Measurements from ENCODE around the gene TAGLN. TPM values are rescaled to one million over a fixed set of nuclear protein-coding genes. Genes with fewer than 3 reads are reported as not detected.
"Not testable (repeated sequence)": the region's sequence is repeated elsewhere in the genome, so short reads cannot be mapped to it uniquely, and the experiment has no call there.

TAGLN gene
- total RNA-seq, 2 donors from 2014 or later, result 124 to 372 TPM

GRCh38 chr11:117205211-117205818, 6.1 kb downstream of the TAGLN start:
- intact Hi-C loops (cut with DNase I), result no loop called here
- H3K36me3 ChIP-seq (replicated peaks in 1 of 2; ENCODE audit: insufficient read depth in 1 of 2, low read depth in 2 of 2), result peaks cover 0 to 3% of the 10 kb centered on the region in 2 donors
- TF ChIP-seq POLR2A (IDR thresholded peaks at IDR 0.05) (no peak), CTCF (IDR thresholded peaks at IDR 0.05) (no peak)
- H3K4me1 ChIP-seq, result no peaks in the 10 kb centered on the region
- no peaks in the 10 kb centered on the region for H3K27me3 ChIP-seq
- no peak overlapping the region for H3K4me3 ChIP-seq
- no peak overlapping the region for H3K27ac ChIP-seq
- no peaks in the 10 kb centered on the region for H3K9me3 ChIP-seq
- DNase-seq (no peak), ATAC-seq (no peak)
- WGBS, 2 donors, result 73 to 83% methylated on average over 5 to 11 of the region's 11 CpGs

- intact Hi-C loops (cut with DNase I), result not testable (repeated sequence)
Observed at GRCh38 chr11:117206111-117206510, 6.9 kb downstream of the TAGLN start.

GRCh38 chr11:117206859-117207258, 7.7 kb downstream of the TAGLN start:
- WGBS, 2 donors, result no CpG with 5 or more reads among the region's 11 CpGs
- H3K27me3 ChIP-seq; H3K4me1 ChIP-seq; ATAC-seq; DNase-seq; intact Hi-C loops (cut with DNase I); H3K27ac ChIP-seq; H3K9me3 ChIP-seq; H3K4me3 ChIP-seq; H3K36me3 ChIP-seq (replicated peaks in 1 of 2; ENCODE audit: insufficient read depth in 1 of 2, low read depth in 2 of 2): not testable (repeated sequence)

More at GRCh38 chr11:117206111-117206510, 6.9 kb downstream of the TAGLN start:
- not testable (repeated sequence) for H3K27ac ChIP-seq; H3K9me3 ChIP-seq; ATAC-seq; H3K4me3 ChIP-seq; DNase-seq; H3K4me1 ChIP-seq; H3K36me3 ChIP-seq (replicated peaks in 1 of 2; ENCODE audit: insufficient read depth in 1 of 2, low read depth in 2 of 2); H3K27me3 ChIP-seq
- 73 to 92% methylated on average over 3 to 7 of the region's 8 CpGs for WGBS, 2 donors

- DNase-seq; H3K36me3 ChIP-seq (replicated peaks in 1 of 2; ENCODE audit: insufficient read depth in 1 of 2, low read depth in 2 of 2); intact Hi-C loops (cut with DNase I); H3K4me1 ChIP-seq; H3K27ac ChIP-seq; ATAC-seq; H3K4me3 ChIP-seq; H3K27me3 ChIP-seq; H3K9me3 ChIP-seq: not testable (repeated sequence)
- WGBS, 2 donors, result 81 to 88% methylated on average over 5 of the region's 5 CpGs
Observed at GRCh38 chr11:117207481-117207880, 8.3 kb downstream of the TAGLN start.

GRCh38 chr11:117208710-117209109, 9.5 kb downstream of the TAGLN start:
- H3K4me1 ChIP-seq; H3K9me3 ChIP-seq; H3K36me3 ChIP-seq (replicated peaks in 1 of 2; ENCODE audit: insufficient read depth in 1 of 2, low read depth in 2 of 2); intact Hi-C loops (cut with DNase I); DNase-seq; H3K27ac ChIP-seq; H3K4me3 ChIP-seq; H3K27me3 ChIP-seq; ATAC-seq: not testable (repeated sequence)
- WGBS, 2 donors, result 79% methylated on average over 9 of the region's 13 CpGs; no CpG with 5 or more reads in 1 of the 2 donors

GRCh38 chr11:117209351-117210125, 10.4 kb downstream of the TAGLN start:
- WGBS, 2 donors, result 83 to 85% methylated on average over 7 to 8 of the region's 8 CpGs
- DNase-seq; H3K36me3 ChIP-seq (replicated peaks in 1 of 2; ENCODE audit: insufficient read depth in 1 of 2, low read depth in 2 of 2); H3K27me3 ChIP-seq; H3K4me1 ChIP-seq; H3K9me3 ChIP-seq; H3K4me3 ChIP-seq; H3K27ac ChIP-seq; ATAC-seq: not testable (repeated sequence)
- intact Hi-C loops (cut with DNase I), result loop anchor here (10.0 kb wide), 1 partner anchor 445 kb away; no protein-coding TSS in a partner anchor

GRCh38 chr11:117210620-117211019, 11.4 kb downstream of the TAGLN start:
- WGBS, 2 donors, result 94 to 96% methylated on average over 3 of the region's 3 CpGs
- DNase-seq, result no peak
- Histone ChIP-seq H3K4me1 (no peaks in the 10 kb centered on the region), H3K27ac (no peak overlapping the region), H3K36me3 (replicated peaks in 1 of 2; ENCODE audit: insufficient read depth in 1 of 2, low read depth in 2 of 2) (peaks cover 0 to 4% of the 10 kb centered on the region in 2 donors), H3K27me3 (no peaks in the 10 kb centered on the region), H3K4me3 (no peak overlapping the region), H3K9me3 (no peaks in the 10 kb centered on the region)
- intact Hi-C loops (cut with DNase I), result loop anchor here (10.0 kb wide), 1 partner anchor 446 kb away; no protein-coding TSS in a partner anchor
- TF ChIP-seq POLR2A (IDR thresholded peaks at IDR 0.05) (no peak), CTCF (IDR thresholded peaks at IDR 0.05) (no peak)
- no peak for ATAC-seq
